HepG2 (cell line): Measurements from ENCODE around the gene RNASE4. TPM values are rescaled to one million over a fixed set of nuclear protein-coding genes. Genes with fewer than 3 reads are reported as not detected.
A peak's percentile ranks its signal among the peaks of the same experiment; 100 is the strongest.
"Not testable (repeated sequence)": the region's sequence is repeated elsewhere in the genome, so short reads cannot be mapped to it uniquely, and the experiment has no call there.

Source experiments
- ATAC-seq: fragments of 200-7000 bp; cut with Tn5 transposase; 3 replicates; pipeline ENCODE4 v1.9.1; 2020; ENCODE audit warnings: mild to moderate bottlenecking, moderate library complexity
- BruUV-seq: library from RNA; stranded (reverse); fragments of 400-500 nt; replicated peaks from 2 replicates; lab custom pipeline; 2021; lab: Mats Ljungman, UMichigan
- CTCF ChIA-PET: fragments of 300-600 bp; formaldehyde crosslinking; extraction: SDS; loops from one replicate; lab custom pipeline; 2021; ENCODE audit warnings: low total read pairs, inconsistent platforms, low intra/inter-chr PET ratio; lab: Yijun Ruan, JAX
- POLR2A ChIA-PET: fragments of 350-600 bp; sonication (Branson Sonifier 250); formaldehyde crosslinking; loops from one replicate; lab custom pipeline; 2020; ENCODE audit warnings: antibody characterized with exemption, inconsistent platforms; lab: Yijun Ruan, JAX
- DNase-seq: peaks from one replicate; pipeline ENCODE4 v3.0.0-alpha.2; 2015; ENCODE audit warnings: low spot score
- FAIRE-seq: peaks from 3 replicates; lab custom pipeline; 2011; peaks lifted over from hg19 to GRCh38; lab: Jason Lieb, UNC
- H2AFZ ChIP-seq: one replicate; pipeline ENCODE4 v1.6.1; 2011; ENCODE audit warnings: low read length, inconsistent platforms
- H3K27ac ChIP-seq: fragments of 300-600 bp; 3 replicates; pipeline ENCODE4 v1.8.0; 2011; ENCODE audit warnings: mixed run types, mild to moderate bottlenecking, mixed read lengths, low read length, inconsistent platforms; ENCODE audit not compliant: insufficient read depth; ENCODE audit errors: extremely low read length
- H3K27me3 ChIP-seq, 2 experiments: fragments of 200-600 bp in 1 of 2; 2 replicates in 1 of 2; 3 replicates in 1 of 2; pipeline versions ENCODE4 v1.6.0 to v1.8.0; 2011; ENCODE audit warnings: low read length in 2 of 2, mild to moderate bottlenecking in 2 of 2, moderate library complexity in 2 of 2, inconsistent platforms in 1 of 2; ENCODE audit not compliant: insufficient read depth in 2 of 2, control insufficient read depth in 1 of 2
- H3K36me3 ChIP-seq, 2 experiments: fragments of 200-600 bp in 1 of 2; replicated peaks in 1 of 2; 2 replicates in 1 of 2; 3 replicates in 1 of 2; pipeline versions ENCODE4 v1.5.1 to v1.8.0; 2011; ENCODE audit warnings: low read length in 2 of 2, inconsistent platforms in 1 of 2; ENCODE audit not compliant: insufficient read depth in 2 of 2, control insufficient read depth in 1 of 2
- H3K4me1 ChIP-seq: 2 replicates; pipeline ENCODE4 v1.5.1; 2012; ENCODE audit warnings: low read length, inconsistent platforms; ENCODE audit not compliant: insufficient read depth
- H3K4me2 ChIP-seq: 2 replicates; pipeline ENCODE4 v1.6.0; 2011; ENCODE audit warnings: low read depth, low read length, inconsistent platforms
- H3K4me3 ChIP-seq, 3 experiments: fragments of 200-600 bp in 1 of 3; sonication (generic), shearing (Covaris generic) in 1 of 3; replicated peaks in 1 of 3; 2 replicates each; pipeline ENCODE4 v1.5.1; 2011 to 2016; ENCODE audit warnings: low read length in 3 of 3, inconsistent platforms in 2 of 3, low read depth in 2 of 3, mild to moderate bottlenecking in 2 of 3, control low read depth in 1 of 3, mixed read lengths in 1 of 3; ENCODE audit not compliant: insufficient read depth in 1 of 3
- H3K79me2 ChIP-seq: one replicate; pipeline ENCODE4 v1.6.1; 2011; ENCODE audit warnings: low read length, inconsistent platforms; ENCODE audit not compliant: insufficient read depth
- H3K9ac ChIP-seq: 2 replicates; pipeline ENCODE4 v1.6.0; 2011; ENCODE audit warnings: mild to moderate bottlenecking, low read depth, low read length, inconsistent platforms; ENCODE audit not compliant: insufficient read depth
- H3K9me3 ChIP-seq: 2 replicates; pipeline ENCODE4 v1.5.1; 2012; ENCODE audit warnings: mild to moderate bottlenecking, low read length
- H4K20me1 ChIP-seq: 2 replicates; pipeline ENCODE4 v1.6.0; 2011; ENCODE audit warnings: inconsistent platforms, mild to moderate bottlenecking, low read length, moderate library complexity; ENCODE audit not compliant: insufficient read depth
- BHLHE40 ChIP-seq: IDR thresholded peaks from 2 replicates; pipeline ENCODE4 v1.6.1; 2011; ENCODE audit warnings: low read length, improper control_type of control experiment
- ELF1 ChIP-seq: sonication (generic); formaldehyde crosslinking; IDR thresholded peaks from 2 replicates; pipeline ENCODE4 v1.4.0; 2020; ENCODE audit warnings: missing genetic modification reagents
- FOXP4 ChIP-seq: sonication (generic); formaldehyde crosslinking; IDR thresholded peaks from 2 replicates; pipeline ENCODE4 v1.4.0; 2020; ENCODE audit warnings: missing genetic modification reagents
- NR2F2 ChIP-seq: IDR thresholded peaks from 2 replicates; pipeline ENCODE4 v1.6.1; 2012; ENCODE audit warnings: low read depth, inconsistent platforms, borderline replicate concordance
- PHF5A ChIP-seq: IDR thresholded peaks from one replicate; pipeline ENCODE4 v1.6.1; 2018; ENCODE audit warnings: low read depth, missing genetic modification reagents; ENCODE audit not compliant: unreplicated experiment
- SAP130 ChIP-seq: IDR thresholded peaks from 2 replicates; pipeline ENCODE4 v1.6.1; 2016; ENCODE audit warnings: low read depth
- TEAD3 ChIP-seq: optimal IDR thresholded peaks from 2 replicates; pipeline ENCODE3; 2016; ENCODE audit warnings: borderline replicate concordance
- THAP11 ChIP-seq: IDR thresholded peaks from 2 replicates; pipeline ENCODE4 v1.6.1; 2016; ENCODE audit warnings: missing biosample characterization, missing genetic modification reagents
- ZNF501 ChIP-seq: sonication (generic); formaldehyde crosslinking; IDR thresholded peaks from 2 replicates; pipeline ENCODE4 v1.5.1; 2020; ENCODE audit warnings: mild to moderate bottlenecking, moderate library complexity, missing genetic modification reagents
- WGBS: methylation state at CpG from one replicate; pipeline ENCODE4 v1.1.6; 2017; ENCODE audit warnings: low lambda C conversion rate; 5-methylcytosine and 5-hydroxymethylcytosine counted together
- in situ Hi-C: cut with HindIII; loops from 2 replicates; pipeline ENCODE4 v1.10.0; 2017; ENCODE audit warnings: low pct_unique_long_range_greater_than_20kb; ENCODE audit not compliant: extremely low pct_ligation_motif_present
- intact Hi-C: fragments of 100-400 bp; cut with micrococcal nuclease; formaldehyde crosslinking; loops from one replicate; pipeline ENCODE4 v1.10.0; 2022; ENCODE audit not compliant: unreplicated experiment
- polyA plus RNA-seq, 8 experiments: library from polyadenylated mRNA; depleted of rRNA in 3 of 8; stranded (reverse) in 7 of 8; unstranded in 1 of 8; fragments of >200 nt; fragmentation: Illumina TruSeq in 4 of 8; extraction: Trizol in 4 of 8; gene quantifications; 2 replicates each; pipeline versions ENCODE4 v1.2.1 to v1.2.3, GENCODE V29; 2011 to 2016; ENCODE audit warnings: low read depth in 4 of 8, missing spikeins in 1 of 8, mixed read lengths in 1 of 8; ENCODE audit not compliant: insufficient read depth in 1 of 8
- total RNA-seq, 5 experiments: library from RNA; depleted of rRNA; stranded (reverse); fragments of >200 nt; fragmentation: Illumina TruSeq; extraction: Trizol; gene quantifications; 2 replicates each; pipeline ENCODE4 v1.2.3, GENCODE V29; 2016; ENCODE audit warnings: low read depth in 1 of 5
- TF ChIP-seq, protein P1 (sequence below): sonication (generic); IDR thresholded peaks from 2 replicates; pipeline ENCODE4 v1.6.1; 2016; ENCODE audit warnings: low read depth, borderline replicate concordance
- TF ChIP-seq, protein P2 (sequence below): sonication (generic); formaldehyde crosslinking; conservative IDR thresholded peaks from 2 replicates; pipeline ENCODE4 v1.8.1; 2023; ENCODE audit warnings: missing genetic modification reagents

Gene RNASE4
- total and polyA plus RNA-seq, 2 of the 13 experiments (the other 11 are each of a cell fraction or from before 2014, with no cell fraction given): 109 to 983 TPM

DNA sequence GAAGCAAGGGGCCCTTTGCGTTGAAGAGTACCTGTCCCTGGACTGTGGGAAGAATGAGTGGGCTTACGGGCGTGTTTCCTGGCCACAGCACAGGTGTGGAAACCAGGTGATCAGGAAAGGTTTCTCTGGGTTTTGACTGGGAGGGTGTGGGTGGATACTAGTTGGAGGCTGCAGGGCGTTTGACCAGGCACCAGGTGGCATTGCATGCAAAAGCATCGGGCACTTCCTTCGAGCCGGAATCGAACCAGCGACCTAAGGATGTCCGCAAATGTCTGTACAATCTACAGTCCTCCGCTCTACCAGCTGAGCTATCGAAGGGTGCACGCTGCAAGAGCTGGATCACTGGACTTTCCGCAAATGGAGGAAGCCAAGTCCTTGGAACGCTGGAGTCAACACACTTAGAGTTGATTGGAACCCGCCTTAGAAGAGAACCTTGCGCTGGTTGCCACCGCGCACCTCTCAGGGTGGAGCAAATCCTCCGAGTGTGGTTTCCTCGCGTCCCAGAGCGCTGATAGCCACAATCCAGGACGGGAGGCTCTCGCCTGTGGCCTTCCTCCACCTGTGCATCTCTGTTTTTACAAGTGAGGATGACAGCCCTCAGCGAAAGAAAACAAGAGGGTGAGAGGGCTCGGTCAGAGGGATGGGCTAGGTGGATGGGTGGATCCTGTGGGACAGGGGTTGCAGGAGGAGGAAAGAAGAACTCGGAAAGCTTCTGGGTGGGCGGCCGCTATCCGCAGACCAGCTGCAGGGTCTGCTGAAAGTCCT lies 21.2 kb upstream of the RNASE4 start (continued):
- 0 out of 2 replicates have a peak, but pooled peaks have one; percentile 31 for TF ChIP-seq FOXP4 (CRISPR knock-in tag)
- peak; percentile 72 for TF ChIP-seq THAP11
- TF ChIP-seq ZNF501 (CRISPR knock-in tag): no peak
- TF ChIP-seq NR2F2: no peak; the same call in 1 of the 2 replicates
- TF ChIP-seq PHF5A (CRISPR knock-in tag): peak; percentile 59
- TF ChIP-seq BHLHE40: no peak
- TF ChIP-seq, protein P1, sequence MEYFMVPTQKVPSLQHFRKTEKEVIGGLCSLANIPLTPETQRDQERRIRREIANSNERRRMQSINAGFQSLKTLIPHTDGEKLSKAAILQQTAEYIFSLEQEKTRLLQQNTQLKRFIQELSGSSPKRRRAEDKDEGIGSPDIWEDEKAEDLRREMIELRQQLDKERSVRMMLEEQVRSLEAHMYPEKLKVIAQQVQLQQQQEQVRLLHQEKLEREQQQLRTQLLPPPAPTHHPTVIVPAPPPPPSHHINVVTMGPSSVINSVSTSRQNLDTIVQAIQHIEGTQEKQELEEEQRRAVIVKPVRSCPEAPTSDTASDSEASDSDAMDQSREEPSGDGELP: peak; percentile 78

GRCh38 chr14:20666400-20666961 lies 17.9 kb upstream of the RNASE4 start:
- H4K20me1 ChIP-seq, BruUV-seq, H3K27ac ChIP-seq, H3K4me3 ChIP-seq, H3K9ac ChIP-seq, H3K27me3 ChIP-seq, ATAC-seq, H3K79me2 ChIP-seq, H3K9me3 ChIP-seq, DNase-seq, intact Hi-C loops, H2AFZ ChIP-seq: not testable (repeated sequence)
- ChIA-PET POLR2A (interaction anchor here (2.2 kb wide), 2 partner anchors 16 to 34 kb away, joined by 4 to 106 read pairs; partner anchors contain the start of gene RNASE4), CTCF (interaction anchor here (8.0 kb wide), 1 partner anchor 25 kb away, joined by 70 read pairs; no protein-coding TSS in a partner anchor)
- Histone ChIP-seq H3K4me1 (peaks cover 81% of the 10 kb centered on the region), H3K4me2 (0 out of 2 replicates have a peak overlapping the region, but pooled peaks have one; percentile 76)
- 62% methylated on average over 7 of the region's 7 CpGs for WGBS
- TF ChIP-seq, protein P2, sequence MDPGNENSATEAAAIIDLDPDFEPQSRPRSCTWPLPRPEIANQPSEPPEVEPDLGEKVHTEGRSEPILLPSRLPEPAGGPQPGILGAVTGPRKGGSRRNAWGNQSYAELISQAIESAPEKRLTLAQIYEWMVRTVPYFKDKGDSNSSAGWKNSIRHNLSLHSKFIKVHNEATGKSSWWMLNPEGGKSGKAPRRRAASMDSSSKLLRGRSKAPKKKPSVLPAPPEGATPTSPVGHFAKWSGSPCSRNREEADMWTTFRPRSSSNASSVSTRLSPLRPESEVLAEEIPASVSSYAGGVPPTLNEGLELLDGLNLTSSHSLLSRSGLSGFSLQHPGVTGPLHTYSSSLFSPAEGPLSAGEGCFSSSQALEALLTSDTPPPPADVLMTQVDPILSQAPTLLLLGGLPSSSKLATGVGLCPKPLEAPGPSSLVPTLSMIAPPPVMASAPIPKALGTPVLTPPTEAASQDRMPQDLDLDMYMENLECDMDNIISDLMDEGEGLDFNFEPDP: 0 out of 2 replicates have a peak, but pooled peaks have one; percentile 87
- 0 out of 2 replicates have a peak, but pooled peaks have one; percentile 29 for TF ChIP-seq ELF1
- peak; percentile 15 for TF ChIP-seq TEAD3 (CRISPR knock-in tag)
- TF ChIP-seq SAP130 (CRISPR knock-in tag): 0 out of 2 replicates have a peak, but pooled peaks have one; percentile 12
- TF ChIP-seq, all 625 proteins: peak for 4; not testable (repeated sequence) for 621
- in situ Hi-C loops, FAIRE-seq, H3K36me3 ChIP-seq: not testable (repeated sequence)
